Right ventricle myocardium inferior (tissue), 1 donor: ENCODE data around the gene MYBPH. TPM values are rescaled to one million over a fixed set of nuclear protein-coding genes. Genes with fewer than 3 reads are reported as not detected.

Experiments
- ATAC-seq: fragments of 200-7000 bp; cut with Tn5 transposase; one replicate; pipeline ENCODE4 v1.9.1; 2020; ENCODE audit warnings: mild to moderate bottlenecking, moderate library complexity
- DNase-seq: peaks from one replicate; pipeline ENCODE4 v3.0.0; 2021; ENCODE audit errors: missing footprints
- intact Hi-C: fragments of 100-400 bp; cut with DNase I; formaldehyde crosslinking; loops from one replicate; pipeline ENCODE4 v1.11.0; 2022
- total RNA-seq: library from RNA; stranded (reverse); fragmentation: NEBNext Ultra II Directional; extraction: Animal tissue kit (Norgen Biotek cat#: 25700); gene quantifications from one replicate; pipeline ENCODE4 v1.2.1, GENCODE V29; 2021
- donor health status: DM: no; HTN: yes; CAD: no; lungs with severe emphysema.

MYBPH gene
- total RNA-seq, 1 donor from 2014 or later = not detected

DNA sequence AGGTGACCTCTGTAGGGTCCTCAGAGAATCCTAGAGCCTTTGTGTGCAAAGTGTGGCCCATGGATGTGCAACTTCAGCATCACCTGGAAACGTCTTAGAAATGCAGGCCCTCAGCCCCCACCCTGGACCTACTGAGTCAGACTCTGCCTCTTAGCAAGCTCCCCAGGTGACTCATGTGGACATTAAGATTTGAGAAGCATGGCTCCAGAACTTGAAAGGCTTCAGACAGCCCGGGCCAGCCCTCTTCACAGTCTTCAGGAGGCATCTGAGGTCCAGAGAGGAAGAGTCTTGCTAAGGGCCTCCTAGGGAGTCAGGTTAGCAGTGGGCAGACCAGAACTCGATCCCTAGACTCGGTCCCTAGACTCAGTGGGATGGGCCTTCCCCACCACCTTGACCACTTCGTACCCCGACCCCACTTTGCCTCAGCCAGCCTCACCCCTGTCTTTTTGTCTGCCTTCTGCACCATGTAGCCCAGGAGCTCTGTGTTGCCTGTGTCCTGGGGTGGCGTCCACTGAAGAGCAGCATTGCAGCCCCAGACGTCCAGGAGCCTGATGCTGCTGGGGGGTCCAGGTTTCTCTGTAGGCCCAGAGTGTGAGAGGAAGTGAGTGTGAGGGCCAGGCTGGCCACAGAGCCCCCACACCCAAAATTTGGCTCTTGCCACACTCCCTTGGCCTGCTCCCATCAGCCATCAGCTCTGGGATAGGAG, 4.8 kb downstream of the MYBPH start:
- ATAC-seq (no peak), DNase-seq (no peak)
- intact Hi-C loops = no loop called here

GRCh38 chr1:203169770-203170520, 5.7 kb downstream of the MYBPH start:
- intact Hi-C loops = no loop called here
- DNase-seq (no peak), ATAC-seq (no peak)

DNA sequence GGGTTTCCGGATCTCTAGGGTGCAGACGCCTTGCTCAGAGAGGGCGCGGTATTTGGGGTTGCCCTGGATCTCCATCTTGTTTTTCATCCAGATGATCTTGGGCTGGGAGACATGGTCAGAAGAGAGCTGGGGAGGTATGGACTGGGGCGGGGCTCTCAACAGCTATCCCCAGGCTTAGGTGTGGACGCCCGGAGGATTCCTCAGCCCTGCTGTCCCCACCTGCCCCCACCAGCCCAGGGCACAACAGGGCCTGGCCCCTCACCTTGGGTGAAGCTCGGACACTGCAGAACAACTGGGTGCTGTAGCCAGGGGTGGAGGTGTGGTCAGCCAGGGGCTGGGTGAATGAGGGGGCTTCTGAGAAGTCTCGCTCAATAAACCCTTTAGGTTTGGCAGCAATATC, 6.6 kb downstream of the MYBPH start:
- no peak for DNase-seq
- intact Hi-C loops = no loop called here
- ATAC-seq = no peak

GRCh38 chr1:203168256-203168786, 7.3 kb downstream of the MYBPH start:
- intact Hi-C loops = no loop called here
- ATAC-seq (no peak), DNase-seq (no peak)

DNA sequence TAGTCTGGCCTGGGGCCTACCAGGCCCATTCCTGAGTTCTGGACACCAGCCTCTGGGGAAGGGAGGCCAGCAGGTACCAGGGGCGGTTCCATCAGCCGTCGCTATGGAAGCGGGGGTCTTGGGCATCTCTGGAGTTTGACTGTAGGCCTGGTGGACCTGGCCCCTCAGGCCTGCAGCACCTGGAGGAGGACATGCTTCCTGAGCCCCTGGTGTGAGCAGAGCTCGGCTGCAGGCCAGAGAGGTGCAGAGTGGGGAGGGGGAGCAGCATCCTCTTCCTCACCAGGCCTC, 7.8 kb downstream of the MYBPH start:
- intact Hi-C loops = no loop called here
- ATAC-seq = no peak
- DNase-seq = no peak

GRCh38 chr1:203167026-203167912, 8.4 kb downstream of the MYBPH start:
- DNase-seq (no peak), ATAC-seq (peak; percentile 15)
- intact Hi-C loops = no loop called here

DNA sequence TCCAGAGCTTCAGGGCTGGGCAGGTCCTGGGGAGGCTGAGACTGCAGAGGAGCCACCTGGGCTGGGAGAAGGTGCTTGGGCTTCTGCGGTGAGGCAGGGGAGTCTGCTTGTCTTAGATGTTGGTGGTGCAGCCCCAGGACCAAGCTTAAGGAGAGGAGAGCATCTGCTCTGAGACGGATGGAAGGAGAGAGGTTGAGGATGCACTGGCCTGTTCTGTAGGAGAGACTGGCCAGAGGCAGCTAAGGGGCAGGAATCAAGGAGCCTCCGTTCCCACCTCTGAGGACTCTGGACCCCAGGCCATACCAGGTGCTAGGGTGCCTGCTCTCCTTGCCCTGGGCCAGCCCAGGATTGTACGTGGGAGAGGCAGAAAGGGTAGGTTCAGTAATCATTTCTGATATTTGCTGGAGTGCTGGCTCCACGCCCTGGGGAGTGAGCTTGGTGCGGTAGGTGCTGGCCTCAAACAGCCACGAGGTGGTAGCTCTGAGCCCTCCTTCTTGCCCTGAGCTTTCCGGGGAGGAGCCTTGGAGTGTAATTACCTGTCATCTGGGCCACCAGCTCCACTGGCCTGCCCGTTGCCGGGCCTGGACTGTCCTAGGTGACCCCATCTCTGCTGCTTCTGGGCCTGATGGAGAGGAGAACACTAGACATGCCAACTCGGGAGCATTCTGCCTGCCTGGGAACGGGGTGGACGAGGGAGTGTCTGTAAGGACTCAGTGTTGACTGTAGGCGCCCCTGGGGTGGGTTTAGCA, 9.3 kb downstream of the MYBPH start:
- ATAC-seq (no peak), DNase-seq (no peak)
- intact Hi-C loops = no loop called here

DNA sequence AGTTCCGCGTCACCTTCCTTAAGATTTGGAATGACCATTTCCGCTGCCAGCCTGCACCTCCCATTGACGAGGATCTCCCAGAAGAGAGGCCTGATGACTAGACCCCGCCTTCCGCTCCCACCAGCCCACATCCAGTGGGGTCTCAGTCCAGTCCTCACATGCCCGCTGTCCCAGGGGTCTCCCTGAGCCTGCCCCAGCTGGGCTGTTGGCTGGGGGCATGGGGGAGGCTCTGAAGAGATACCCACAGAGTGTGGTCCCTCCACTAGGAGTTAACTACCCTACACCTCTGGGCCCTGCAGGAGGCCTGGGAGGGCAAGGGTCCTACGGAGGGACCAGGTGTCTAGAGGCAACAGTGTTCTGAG, 9.8 kb downstream of the MYBPH start:
- ATAC-seq (no peak), DNase-seq (peak; percentile 35)
- intact Hi-C loops = no loop called here

DNA sequence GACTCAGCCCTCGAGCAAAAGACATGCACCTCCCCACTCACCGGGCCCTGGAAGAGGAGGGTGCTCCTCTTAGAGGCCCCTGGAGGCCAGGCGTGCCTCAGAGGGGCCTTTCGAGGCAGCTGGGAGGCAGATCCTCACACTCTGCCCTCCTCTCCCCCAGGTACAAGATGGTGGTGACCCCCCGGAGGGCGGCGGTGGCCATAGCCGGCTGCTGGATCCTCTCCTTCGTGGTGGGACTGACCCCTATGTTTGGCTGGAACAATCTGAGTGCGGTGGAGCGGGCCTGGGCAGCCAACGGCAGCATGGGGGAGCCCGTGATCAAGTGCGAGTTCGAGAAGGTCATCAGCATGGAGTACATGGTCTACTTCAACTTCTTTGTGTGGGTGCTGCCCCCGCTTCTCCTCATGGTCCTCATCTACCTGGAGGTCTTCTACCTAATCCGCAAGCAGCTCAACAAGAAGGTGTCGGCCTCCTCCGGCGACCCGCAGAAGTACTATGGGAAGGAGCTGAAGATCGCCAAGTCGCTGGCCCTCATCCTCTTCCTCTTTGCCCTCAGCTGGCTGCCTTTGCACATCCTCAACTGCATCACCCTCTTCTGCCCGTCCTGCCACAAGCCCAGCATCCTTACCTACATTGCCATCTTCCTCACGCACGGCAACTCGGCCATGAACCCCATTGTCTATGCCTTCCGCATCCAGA, 10.4 kb downstream of the MYBPH start:
- intact Hi-C loops = no loop called here
- ATAC-seq = no peak
- peak; percentile 13 for DNase-seq

- intact Hi-C loops = no loop called here
- ATAC-seq (no peak), DNase-seq (no peak)
Observed at GRCh38 chr1:203163891-203164635, 11.6 kb downstream of the MYBPH start.

DNA sequence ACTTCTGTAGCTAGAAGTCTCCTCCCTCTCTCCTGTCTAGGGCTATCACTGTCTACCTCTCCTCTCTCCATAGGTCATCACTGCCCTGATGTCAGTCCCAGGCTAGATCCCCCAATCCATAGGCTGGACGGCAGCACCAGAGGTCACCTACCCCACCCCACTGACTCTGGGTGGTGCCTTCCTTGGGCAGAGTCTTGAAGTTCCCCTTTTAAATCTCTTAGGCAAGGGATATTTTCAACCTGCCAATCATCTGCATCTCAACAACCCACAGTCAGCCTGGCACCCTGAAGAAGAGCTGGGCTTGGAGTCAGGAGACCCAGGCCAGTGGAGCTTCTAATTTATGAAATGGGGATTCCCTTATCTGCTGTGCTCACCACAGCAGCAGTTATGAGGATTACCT, 13.2 kb downstream of the MYBPH start:
- no peak for ATAC-seq
- intact Hi-C loops = no loop called here
- no peak for DNase-seq

DNA sequence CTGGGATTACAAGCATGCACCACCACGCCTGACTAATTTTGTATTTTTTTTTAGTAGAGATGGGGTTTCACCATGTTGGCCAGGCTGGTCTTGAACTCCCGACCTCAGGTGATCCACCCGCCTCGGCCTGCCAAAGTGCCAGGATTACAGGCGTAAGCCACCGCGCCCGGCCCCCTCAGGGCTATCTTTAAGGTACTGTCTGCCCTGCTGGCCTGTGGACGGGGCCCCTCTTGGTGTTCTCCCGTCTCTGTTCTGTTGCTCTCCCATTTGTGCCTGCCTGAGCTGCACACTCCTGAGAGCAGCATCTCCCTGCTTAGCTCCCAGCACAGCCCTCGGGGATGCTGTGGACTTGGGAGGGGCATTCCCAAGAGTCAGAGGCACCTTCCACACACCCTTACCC, 13.9 kb downstream of the MYBPH start:
- intact Hi-C loops = no loop called here
- no peak for DNase-seq
- no peak for ATAC-seq

DNA sequence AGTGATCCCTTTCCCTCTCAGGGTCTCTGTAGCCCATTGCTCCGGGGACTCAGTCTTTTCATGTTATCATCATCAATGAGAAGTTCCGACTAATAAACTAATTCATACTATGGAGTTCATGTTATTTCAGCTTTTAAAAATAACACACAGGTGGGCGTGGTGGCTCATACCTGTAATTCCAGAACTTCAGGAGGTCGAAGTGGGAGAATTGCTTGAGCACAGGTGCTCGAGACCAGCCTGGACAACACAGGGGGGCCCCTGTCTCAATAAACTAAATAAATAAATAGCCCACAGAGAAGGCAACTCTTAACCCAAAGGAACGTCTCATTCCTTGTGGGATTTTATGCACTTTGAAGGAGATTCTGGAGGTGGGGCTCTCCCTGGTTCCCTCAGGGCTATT, 14.5 kb downstream of the MYBPH start:
- DNase-seq (no peak), ATAC-seq (no peak)
- intact Hi-C loops = no loop called here

DNA sequence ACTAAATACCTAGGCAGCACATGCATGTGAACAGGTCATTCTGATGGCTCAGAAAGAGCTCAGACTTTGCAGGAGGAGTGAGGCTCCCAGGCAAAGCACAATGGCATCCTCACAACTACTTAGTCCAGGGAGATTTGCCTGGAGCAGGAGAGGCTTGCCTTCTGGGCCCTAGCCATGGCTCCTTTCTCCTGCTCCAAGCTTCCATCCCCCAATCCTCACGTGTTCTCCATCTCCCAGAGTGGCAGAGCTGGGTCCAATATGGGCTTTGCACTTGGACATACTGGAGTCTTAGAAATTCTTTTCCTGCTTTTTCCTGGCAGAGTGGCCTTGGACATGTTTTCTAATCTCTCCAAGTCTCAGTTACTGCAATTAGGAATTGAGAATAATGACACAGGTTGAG, 15.8 kb downstream of the MYBPH start:
- intact Hi-C loops = no loop called here
- no peak for ATAC-seq

DNA sequence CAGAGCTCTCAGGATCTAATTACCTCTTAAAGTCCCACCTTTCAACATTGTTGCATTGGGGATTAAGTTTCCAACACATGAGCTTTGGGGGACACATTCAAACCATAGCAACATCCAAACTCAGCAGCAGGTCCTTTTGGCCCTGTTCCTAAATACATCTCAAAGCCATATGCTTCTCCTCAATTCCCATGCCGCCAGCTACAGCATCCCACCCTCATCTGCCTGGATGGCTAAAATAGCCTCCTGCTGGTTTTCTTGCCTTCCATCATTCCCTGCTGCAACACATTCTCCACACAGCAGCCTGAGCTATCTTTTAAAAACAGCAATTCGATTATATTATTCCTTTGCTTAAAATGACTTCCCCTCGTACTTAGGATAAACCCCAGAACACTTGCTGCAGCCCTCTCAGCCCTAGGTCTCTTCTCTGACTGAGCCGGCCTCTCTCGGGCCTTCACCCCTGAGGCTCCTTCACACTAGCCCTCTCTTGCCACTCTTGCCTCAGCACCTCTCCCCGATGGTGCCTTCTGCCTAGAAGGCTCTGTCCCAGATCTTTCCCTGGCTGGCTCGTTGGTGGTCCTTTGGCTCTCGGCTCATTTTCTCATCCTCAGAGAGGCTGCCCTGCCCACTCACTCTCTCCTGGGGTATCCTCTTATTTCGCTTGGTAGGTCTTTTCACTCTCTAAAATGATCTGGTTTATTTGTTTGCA, 16.5 kb downstream of the MYBPH start:
- DNase-seq (no peak), ATAC-seq (no peak)
- intact Hi-C loops = no loop called here

More for the DNA sequence above, 15.8 kb downstream of the MYBPH start:
- no peak for DNase-seq

DNA sequence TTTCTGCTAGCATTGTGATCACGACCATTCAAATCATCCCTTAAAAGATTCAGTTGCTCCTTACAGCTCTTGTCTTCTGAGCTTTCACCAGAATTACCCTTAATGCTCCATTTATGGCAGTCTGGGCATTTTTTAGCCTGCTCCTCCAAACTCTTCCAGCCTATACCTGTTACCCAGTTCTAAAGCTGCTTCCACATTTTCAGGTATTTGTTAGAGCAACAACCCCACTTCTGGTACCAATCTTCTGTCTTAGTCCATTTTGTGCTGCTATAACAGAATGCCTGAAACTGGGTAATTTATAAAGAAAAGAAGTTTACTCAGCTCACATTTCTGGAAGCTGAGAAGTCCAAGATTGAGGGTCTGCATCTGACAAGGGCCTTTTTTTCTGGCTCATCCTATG, 17.2 kb downstream of the MYBPH start:
- DNase-seq (no peak), ATAC-seq (no peak)
- intact Hi-C loops = no loop called here

DNA sequence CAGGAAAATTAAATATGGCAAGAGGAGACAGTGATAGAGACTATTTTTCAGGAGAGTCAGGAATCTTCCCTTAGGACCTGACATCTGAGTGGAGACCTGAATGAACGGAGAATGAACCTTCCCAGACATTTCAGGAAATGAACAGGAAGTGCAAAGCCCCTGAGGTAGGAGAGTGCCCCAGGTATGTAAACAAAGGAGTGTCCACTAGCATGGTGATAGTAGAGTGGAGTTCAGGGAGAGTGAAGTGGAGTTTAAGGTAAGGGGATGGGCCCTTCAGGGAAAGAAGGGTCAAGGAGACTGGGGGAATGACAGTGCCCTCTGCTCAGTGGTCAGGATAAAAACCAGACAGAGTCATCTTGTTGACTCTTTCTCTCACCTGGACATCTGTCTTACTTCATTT, 19.3 kb downstream of the MYBPH start:
- intact Hi-C loops = no loop called here
- DNase-seq (no peak), ATAC-seq (no peak)
